OCI-LY3 (cell line): ENCODE data around the gene LOXL1.

Source experiments
- H2AFZ ChIP-seq: fragments of 200-600, 300-600 bp; shearing (Covaris generic); 2 replicates; pipeline ENCODE4 v1.6.0; 2014; ENCODE audit warnings: antibody characterized with exemption, low read depth, low read length
- H3K27ac ChIP-seq: fragments of 200-600, 300-600 bp; sonication (generic); 2 replicates; pipeline ENCODE4 v1.5.1; 2014; ENCODE audit warnings: mild to moderate bottlenecking, low read length, moderate library complexity, mixed read lengths
- H3K27me3 ChIP-seq: fragments of 200-600, 300-600 bp; sonication (generic); 2 replicates; pipeline ENCODE4 v1.6.1; 2014; ENCODE audit warnings: low read depth, low read length, mixed read lengths
- H3K36me3 ChIP-seq: fragments of 200-600, 300-600 bp; sonication (generic); replicated peaks from 2 replicates; pipeline ENCODE3; 2014; ENCODE audit warnings: low read depth, low read length, mixed read lengths
- H3K4me1 ChIP-seq: fragments of 300-600, 200-600 bp; sonication (generic); 2 replicates; pipeline ENCODE4 v1.6.1; 2014; ENCODE audit warnings: low read length, mixed read lengths
- H3K4me2 ChIP-seq: fragments of 200-600, 300-600 bp; sonication (generic); 2 replicates; pipeline ENCODE4 v1.6.1; 2014; ENCODE audit warnings: low read length, mixed read lengths
- H3K4me3 ChIP-seq: fragments of 300-600, 200-600 bp; sonication (generic); 2 replicates; pipeline ENCODE4 v1.5.1; 2014; ENCODE audit warnings: antibody characterized with exemption, mild to moderate bottlenecking, low read length, moderate library complexity
- H3K79me2 ChIP-seq: fragments of 300-600, 200-600 bp; shearing (Covaris generic); 2 replicates; pipeline ENCODE4 v1.6.1; 2014; ENCODE audit warnings: mild to moderate bottlenecking, low read length, mixed read lengths
- H3K9ac ChIP-seq: fragments of 300-600, 200-600 bp; shearing (Covaris generic); 2 replicates; pipeline ENCODE4 v1.6.0; 2014; ENCODE audit warnings: mild to moderate bottlenecking, low read length, moderate library complexity
- H3K9me3 ChIP-seq: fragments of 200-600, 300-600 bp; shearing (Covaris generic); 2 replicates; pipeline ENCODE4 v1.6.1; 2014; ENCODE audit warnings: low read length, mixed read lengths; ENCODE audit not compliant: insufficient read depth
- H4K20me1 ChIP-seq: fragments of 200-600, 300-600 bp; sonication (generic); 2 replicates; pipeline ENCODE4 v1.6.1; 2016; ENCODE audit warnings: low read length, mixed read lengths; ENCODE audit not compliant: insufficient read depth
- EZH2phosphoT487 ChIP-seq: fragments of 200-600 bp; shearing (Covaris generic); IDR thresholded peaks from 2 replicates; pipeline ENCODE4 v1.6.1; 2018; ENCODE audit warnings: antibody characterized with exemption, mixed run types, low read depth
- TF ChIP-seq, protein P1 (sequence below): fragments of 200-600, 300-600 bp; sonication (generic); IDR thresholded peaks from 2 replicates; pipeline ENCODE4 v1.5.1; 2014; ENCODE audit warnings: antibody characterized with exemption, low read length, low read depth

Gene LOXL1

DNA sequence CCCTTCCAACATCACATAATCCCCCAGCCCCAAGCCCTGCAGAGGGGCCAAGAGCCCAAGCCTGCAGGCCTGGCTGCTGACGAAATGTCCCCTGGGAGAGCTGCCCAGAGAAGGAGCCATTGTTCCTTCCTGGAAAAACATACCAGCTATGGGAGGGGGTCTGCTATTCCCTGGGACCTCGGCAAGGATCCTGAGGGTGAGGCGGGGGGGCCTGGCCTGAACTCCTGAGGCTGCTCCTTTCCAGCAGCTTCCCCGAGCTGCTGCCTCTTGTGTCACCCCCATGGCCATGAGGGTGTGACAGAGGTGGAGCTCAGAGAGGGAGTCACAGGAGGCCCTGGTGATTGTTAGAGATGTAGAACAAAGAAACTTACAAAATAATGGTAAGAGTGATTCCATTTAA, 12.9 kb downstream of the LOXL1 start:
- Histone ChIP-seq H3K27ac (no peak overlapping the region), H3K79me2 (no peaks in the 10 kb centered on the region), H3K9me3 (no peaks in the 10 kb centered on the region), H3K4me3 (no peak overlapping the region), H3K27me3 (0 out of 2 replicates have a peak, but pooled peaks cover 6% of the 10 kb centered on the region), H4K20me1 (no peaks in the 10 kb centered on the region), H3K36me3 (no peaks in the 10 kb centered on the region), H3K9ac (no peak overlapping the region), H3K4me2 (no peak overlapping the region), H3K4me1 (no peaks in the 10 kb centered on the region), H2AFZ (no peak overlapping the region)
- TF ChIP-seq, protein P1, sequence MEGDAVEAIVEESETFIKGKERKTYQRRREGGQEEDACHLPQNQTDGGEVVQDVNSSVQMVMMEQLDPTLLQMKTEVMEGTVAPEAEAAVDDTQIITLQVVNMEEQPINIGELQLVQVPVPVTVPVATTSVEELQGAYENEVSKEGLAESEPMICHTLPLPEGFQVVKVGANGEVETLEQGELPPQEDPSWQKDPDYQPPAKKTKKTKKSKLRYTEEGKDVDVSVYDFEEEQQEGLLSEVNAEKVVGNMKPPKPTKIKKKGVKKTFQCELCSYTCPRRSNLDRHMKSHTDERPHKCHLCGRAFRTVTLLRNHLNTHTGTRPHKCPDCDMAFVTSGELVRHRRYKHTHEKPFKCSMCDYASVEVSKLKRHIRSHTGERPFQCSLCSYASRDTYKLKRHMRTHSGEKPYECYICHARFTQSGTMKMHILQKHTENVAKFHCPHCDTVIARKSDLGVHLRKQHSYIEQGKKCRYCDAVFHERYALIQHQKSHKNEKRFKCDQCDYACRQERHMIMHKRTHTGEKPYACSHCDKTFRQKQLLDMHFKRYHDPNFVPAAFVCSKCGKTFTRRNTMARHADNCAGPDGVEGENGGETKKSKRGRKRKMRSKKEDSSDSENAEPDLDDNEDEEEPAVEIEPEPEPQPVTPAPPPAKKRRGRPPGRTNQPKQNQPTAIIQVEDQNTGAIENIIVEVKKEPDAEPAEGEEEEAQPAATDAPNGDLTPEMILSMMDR: no peak
- no peak for TF ChIP-seq EZH2phosphoT487

GRCh38 chr15:73940061-73940981, 14.1 kb downstream of the LOXL1 start:
- Histone ChIP-seq H4K20me1 (no peaks in the 10 kb centered on the region), H3K27ac (no peak overlapping the region), H3K27me3 (0 out of 2 replicates have a peak, but pooled peaks cover 6% of the 10 kb centered on the region), H3K9ac (no peak overlapping the region), H3K4me3 (no peak overlapping the region), H3K4me1 (no peaks in the 10 kb centered on the region), H3K9me3 (no peaks in the 10 kb centered on the region), H2AFZ (no peak overlapping the region), H3K79me2 (no peaks in the 10 kb centered on the region), H3K36me3 (no peaks in the 10 kb centered on the region), H3K4me2 (no peak overlapping the region)
- TF ChIP-seq, protein P1: no peak
- TF ChIP-seq EZH2phosphoT487: no peak

- Histone ChIP-seq H3K4me2 (no peak overlapping the region), H2AFZ (no peak overlapping the region), H3K9ac (no peak overlapping the region), H3K79me2 (no peaks in the 10 kb centered on the region), H3K27me3 (0 out of 2 replicates have a peak, but pooled peaks cover 6% of the 10 kb centered on the region), H3K36me3 (no peaks in the 10 kb centered on the region), H4K20me1 (no peaks in the 10 kb centered on the region), H3K27ac (no peak overlapping the region), H3K4me3 (no peak overlapping the region), H3K9me3 (no peaks in the 10 kb centered on the region), H3K4me1 (no peaks in the 10 kb centered on the region)
- TF ChIP-seq, protein P1: no peak
Measured at GRCh38 chr15:73941044-73941443, 14.8 kb downstream of the LOXL1 start.

DNA sequence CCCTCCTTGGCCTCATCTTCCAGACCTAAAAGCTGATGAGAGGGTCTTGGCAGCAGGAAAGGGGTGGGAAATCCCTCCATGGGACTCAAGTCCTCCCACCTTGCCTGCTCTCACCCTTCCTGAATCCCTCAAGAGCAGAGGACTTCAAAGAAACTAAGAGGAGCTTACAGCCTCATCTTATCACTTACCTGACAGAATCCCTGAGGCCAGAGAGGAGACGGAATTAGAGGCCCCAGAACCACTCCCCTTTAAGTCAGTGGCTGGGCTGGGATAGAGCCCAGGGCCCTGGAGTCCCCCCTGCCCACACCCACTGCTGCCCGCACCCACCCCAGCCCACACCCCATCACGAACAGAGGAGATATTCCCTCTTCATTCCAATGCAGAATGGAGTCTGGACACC, 15.2 kb downstream of the LOXL1 start:
- no peak overlapping the region for H3K4me3 ChIP-seq
- H3K4me2 ChIP-seq: no peak overlapping the region
- H3K27ac ChIP-seq: no peak overlapping the region
- H3K9ac ChIP-seq: no peak overlapping the region
- no peaks in the 10 kb centered on the region for H3K36me3 ChIP-seq
- H3K27me3 ChIP-seq: 0 out of 2 replicates have a peak, but pooled peaks cover 6% of the 10 kb centered on the region
- no peaks in the 10 kb centered on the region for H4K20me1 ChIP-seq
- no peaks in the 10 kb centered on the region for H3K79me2 ChIP-seq
- no peak for TF ChIP-seq EZH2phosphoT487
- TF ChIP-seq, protein P1: no peak
- H2AFZ ChIP-seq: no peak overlapping the region
- no peaks in the 10 kb centered on the region for H3K9me3 ChIP-seq
- no peaks in the 10 kb centered on the region for H3K4me1 ChIP-seq
